Measurements from ENCODE around the gene PTOV1. TPM values are rescaled to one million over a fixed set of nuclear protein-coding genes. Genes with fewer than 3 reads are reported as not detected.

PTOV1 gene
- total RNA-seq, 1 donor from 2014 or later = 20.5 TPM

- Histone ChIP-seq H3K27me3 (ENCODE audit: control insufficient read depth, insufficient read depth, low read length) (no peaks in the 10 kb centered on the region), H3K4me3 (ENCODE audit: low read depth, low read length) (peak overlapping the region; percentile 56), H3K36me3 (ENCODE audit: control insufficient read depth, insufficient read depth, low read length) (peaks cover 5% of the 10 kb centered on the region)
- no peak for TF ChIP-seq CTCF (IDR thresholded peaks at IDR 0.05; ENCODE audit: insufficient read depth, low read length, severe bottlenecking)
- FAIRE-seq (no peak), DNase-seq (ENCODE audit: low read depth) (no peak)
Measured at GRCh38 chr19:49809160-49809940, 41.6 kb upstream of the PTOV1 start.

- FAIRE-seq (no peak), DNase-seq (ENCODE audit: low read depth) (no peak)
- Histone ChIP-seq H3K4me3 (ENCODE audit: low read depth, low read length) (no peak overlapping the region), H3K36me3 (ENCODE audit: control insufficient read depth, insufficient read depth, low read length) (peaks cover 4% of the 10 kb centered on the region), H3K27me3 (ENCODE audit: control insufficient read depth, insufficient read depth, low read length) (no peaks in the 10 kb centered on the region)
- TF ChIP-seq CTCF (IDR thresholded peaks at IDR 0.05; ENCODE audit: insufficient read depth, low read length, severe bottlenecking) = no peak
Measured at GRCh38 chr19:49809941-49810389, 41.0 kb upstream of the PTOV1 start.

- no peak for TF ChIP-seq CTCF (IDR thresholded peaks at IDR 0.05; ENCODE audit: insufficient read depth, low read length, severe bottlenecking)
- Histone ChIP-seq H3K36me3 (ENCODE audit: control insufficient read depth, insufficient read depth, low read length) (peaks cover 2% of the 10 kb centered on the region), H3K4me3 (ENCODE audit: low read depth, low read length) (no peak overlapping the region), H3K27me3 (ENCODE audit: control insufficient read depth, insufficient read depth, low read length) (no peaks in the 10 kb centered on the region)
- DNase-seq (ENCODE audit: low read depth) (no peak), FAIRE-seq (no peak)
Measured at GRCh38 chr19:49811328-49811727, 39.6 kb upstream of the PTOV1 start.

GRCh38 chr19:49812452-49812996 lies 38.4 kb upstream of the PTOV1 start:
- TF ChIP-seq CTCF (IDR thresholded peaks at IDR 0.05; ENCODE audit: insufficient read depth, low read length, severe bottlenecking) = no peak
- Histone ChIP-seq H3K36me3 (ENCODE audit: control insufficient read depth, insufficient read depth, low read length) (no peaks in the 10 kb centered on the region), H3K27me3 (ENCODE audit: control insufficient read depth, insufficient read depth, low read length) (no peaks in the 10 kb centered on the region), H3K4me3 (ENCODE audit: low read depth, low read length) (peak overlapping the region; percentile 57)
- FAIRE-seq (no peak), DNase-seq (ENCODE audit: low read depth) (no peak)

- FAIRE-seq = peak; percentile 55
- peak within 1 kb of the TSS; percentile 57 for H3K4me3 ChIP-seq (ENCODE audit: low read depth, low read length)
- H3K27me3 ChIP-seq (ENCODE audit: control insufficient read depth, insufficient read depth, low read length) = no peaks in the 10 kb centered on the region
- no peaks in the 10 kb centered on the region for H3K36me3 ChIP-seq (ENCODE audit: control insufficient read depth, insufficient read depth, low read length)
- TF ChIP-seq CTCF (IDR thresholded peaks at IDR 0.05; ENCODE audit: insufficient read depth, low read length, severe bottlenecking) = peak; percentile 17
- peak; percentile 93 for DNase-seq (ENCODE audit: low read depth)
Measured at GRCh38 chr19:49812997-49813861, 37.7 kb upstream of the PTOV1 start, which contains the start of gene FUZ. Gene FUZ (minus strand): TSS chr19:49813292. CDS start chr19:49813106, 186 bp downstream.

All from bronchial epithelial cell (primary cell).